NB4 (cell line): ENCODE data around the gene LRCOL1.

Experiments
- CTCF ChIP-seq: IDR thresholded peaks from one replicate; pipeline ENCODE4 v1.5.1; 2012; ENCODE audit warnings: low read depth, low read length
- MAX ChIP-seq: IDR thresholded peaks from 2 replicates; pipeline ENCODE4 v1.6.1; 2011; ENCODE audit warnings: low read depth, low read length
- MYC ChIP-seq: IDR thresholded peaks from 2 replicates; pipeline ENCODE4 v1.6.1; 2011; ENCODE audit warnings: low read depth, low read length
- POLR2A ChIP-seq: IDR thresholded peaks from 2 replicates; pipeline ENCODE4 v1.6.1; 2011; ENCODE audit warnings: mild to moderate bottlenecking; ENCODE audit not compliant: insufficient read length; ENCODE audit errors: extremely low read depth

- no peak for TF ChIP-seq CTCF
- TF ChIP-seq MAX = no peak
- no peak for TF ChIP-seq POLR2A
- TF ChIP-seq MYC = no peak
These were observed 23.0 kb upstream of the LRCOL1 start for GRCh38 chr12:132633398-132633797.
